RWPE2 (cell line): ENCODE data around the gene RPE65.
"Not testable (repeated sequence)": the region's sequence is repeated elsewhere in the genome, so short reads cannot be mapped to it uniquely, and the experiment has no call there.

Experiments used
- ATAC-seq: fragments of 200-7000 bp; cut with Tn5 transposase; 3 replicates; pipeline ENCODE4 v1.9.1; 2021; ENCODE audit warnings: low read depth
- DNase-seq: peaks from one replicate; pipeline ENCODE4 v3.0.0-alpha.2; 2020; ENCODE audit warnings: low spot score
- H3K27ac ChIP-seq: fragments of 450-650 bp; 2 replicates; pipeline ENCODE4 v1.5.1; 2017; ENCODE audit warnings: mild to moderate bottlenecking; ENCODE audit not compliant: poor library complexity, severe bottlenecking
- H3K27me3 ChIP-seq: fragments of 250-450 bp; sonication (Bioruptor Pico); 2 replicates; pipeline ENCODE4 v1.5.1; 2021; ENCODE audit warnings: mild to moderate bottlenecking, moderate library complexity; ENCODE audit not compliant: insufficient read depth, poor library complexity, severe bottlenecking
- H3K36me3 ChIP-seq: fragments of 250-450 bp; sonication (Bioruptor Pico); 2 replicates; pipeline ENCODE4 v1.5.1; 2020; ENCODE audit warnings: low read depth, mild to moderate bottlenecking, moderate library complexity
- H3K4me1 ChIP-seq: fragments of 250-450 bp; sonication (Bioruptor Pico); 2 replicates; pipeline ENCODE4 v1.5.1; 2021; ENCODE audit warnings: mild to moderate bottlenecking, moderate library complexity; ENCODE audit not compliant: insufficient read depth, poor library complexity, severe bottlenecking
- H3K4me3 ChIP-seq: fragments of 250-450 bp; sonication (Bioruptor Pico); 2 replicates; pipeline ENCODE4 v1.5.1; 2021; ENCODE audit warnings: mild to moderate bottlenecking, moderate library complexity; ENCODE audit not compliant: severe bottlenecking
- H3K9me3 ChIP-seq: fragments of 250-450 bp; sonication (Bioruptor Pico); 2 replicates; pipeline ENCODE4 v1.5.1; 2021; ENCODE audit warnings: mild to moderate bottlenecking, moderate library complexity; ENCODE audit not compliant: severe bottlenecking
- TF ChIP-seq, protein P1 (sequence below): fragments of 450-650 bp; IDR thresholded peaks from one replicate; pipeline ENCODE4 v1.5.1; 2017; ENCODE audit warnings: mild to moderate bottlenecking, moderate library complexity; ENCODE audit not compliant: poor library complexity, severe bottlenecking

Gene RPE65

GRCh38 chr1:68385798-68386524 is 63.8 kb downstream of the RPE65 start:
- not testable (repeated sequence) for H3K36me3 ChIP-seq, H3K9me3 ChIP-seq, H3K27me3 ChIP-seq, H3K4me3 ChIP-seq, ATAC-seq, DNase-seq
- Histone ChIP-seq H3K4me1 (peaks cover 31% of the 10 kb centered on the region), H3K27ac (peak overlapping the region; percentile 96)

- TF ChIP-seq, protein P1, sequence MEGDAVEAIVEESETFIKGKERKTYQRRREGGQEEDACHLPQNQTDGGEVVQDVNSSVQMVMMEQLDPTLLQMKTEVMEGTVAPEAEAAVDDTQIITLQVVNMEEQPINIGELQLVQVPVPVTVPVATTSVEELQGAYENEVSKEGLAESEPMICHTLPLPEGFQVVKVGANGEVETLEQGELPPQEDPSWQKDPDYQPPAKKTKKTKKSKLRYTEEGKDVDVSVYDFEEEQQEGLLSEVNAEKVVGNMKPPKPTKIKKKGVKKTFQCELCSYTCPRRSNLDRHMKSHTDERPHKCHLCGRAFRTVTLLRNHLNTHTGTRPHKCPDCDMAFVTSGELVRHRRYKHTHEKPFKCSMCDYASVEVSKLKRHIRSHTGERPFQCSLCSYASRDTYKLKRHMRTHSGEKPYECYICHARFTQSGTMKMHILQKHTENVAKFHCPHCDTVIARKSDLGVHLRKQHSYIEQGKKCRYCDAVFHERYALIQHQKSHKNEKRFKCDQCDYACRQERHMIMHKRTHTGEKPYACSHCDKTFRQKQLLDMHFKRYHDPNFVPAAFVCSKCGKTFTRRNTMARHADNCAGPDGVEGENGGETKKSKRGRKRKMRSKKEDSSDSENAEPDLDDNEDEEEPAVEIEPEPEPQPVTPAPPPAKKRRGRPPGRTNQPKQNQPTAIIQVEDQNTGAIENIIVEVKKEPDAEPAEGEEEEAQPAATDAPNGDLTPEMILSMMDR: peak; percentile 49
- Histone ChIP-seq H3K36me3 (no peaks in the 10 kb centered on the region), H3K27ac (peak overlapping the region; percentile 96), H3K27me3 (no peaks in the 10 kb centered on the region), H3K4me1 (peaks cover 31% of the 10 kb centered on the region), H3K4me3 (no peak overlapping the region), H3K9me3 (no peaks in the 10 kb centered on the region)
- ATAC-seq (peak; percentile 69), DNase-seq (no peak)
These were observed 64.8 kb downstream of the RPE65 start for GRCh38 chr1:68384872-68385411.

DNA sequence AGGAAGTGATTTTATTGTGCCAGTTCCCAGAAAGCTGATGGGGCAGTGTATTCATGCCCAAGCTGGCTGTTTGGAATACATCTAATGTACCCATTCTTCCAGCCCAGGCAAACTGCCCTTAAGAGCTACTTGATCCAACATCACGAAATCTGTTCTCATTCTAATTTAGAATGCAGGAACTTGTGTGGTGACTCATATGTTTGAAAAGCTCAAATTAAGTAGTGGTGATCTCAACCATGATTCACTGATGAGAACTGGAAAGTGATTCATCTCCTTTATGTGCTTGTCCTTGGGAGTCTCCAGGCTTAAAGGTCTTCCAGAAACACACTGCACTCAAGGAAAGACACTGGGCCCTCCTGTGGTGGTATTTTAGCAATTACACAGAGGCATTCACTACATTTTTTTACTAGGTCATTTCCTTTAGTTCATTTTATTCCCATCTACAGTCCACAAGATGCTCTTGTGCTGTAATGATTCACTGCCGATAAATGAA is 65.4 kb downstream of the RPE65 start:
- H3K27ac ChIP-seq: peak overlapping the region; percentile 96
- TF ChIP-seq, protein P1: peak; percentile 76
- no peaks in the 10 kb centered on the region for H3K27me3 ChIP-seq
- no peaks in the 10 kb centered on the region for H3K36me3 ChIP-seq
- peak; percentile 72 for DNase-seq
- no peak overlapping the region for H3K4me3 ChIP-seq
- peak; percentile 97 for ATAC-seq
- no peaks in the 10 kb centered on the region for H3K9me3 ChIP-seq
- H3K4me1 ChIP-seq: peaks cover 31% of the 10 kb centered on the region

DNA sequence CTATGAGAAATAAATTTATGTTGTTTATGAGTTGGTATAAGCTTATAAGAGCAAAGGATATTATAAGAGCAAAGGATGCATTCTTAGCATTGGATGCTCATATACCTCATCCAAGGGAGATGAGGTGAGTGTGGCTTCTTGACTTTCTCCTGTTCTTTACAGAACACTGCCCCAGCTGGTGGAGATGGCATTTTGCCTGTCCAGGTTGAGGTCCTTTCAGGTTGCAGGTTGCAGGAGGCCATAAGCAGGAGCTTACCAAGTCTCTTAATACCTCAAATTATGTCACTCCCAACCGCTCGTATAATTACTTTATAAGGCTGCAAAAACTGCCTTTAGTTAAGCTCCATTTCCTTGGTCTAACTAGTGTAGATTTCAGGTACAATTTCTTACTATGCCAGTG is 66.7 kb downstream of the RPE65 start:
- DNase-seq (no peak), ATAC-seq (no peak)
- no peaks in the 10 kb centered on the region for H3K36me3 ChIP-seq
- peaks cover 42% of the 10 kb centered on the region for H3K4me1 ChIP-seq
- TF ChIP-seq, protein P1: no peak
- H3K4me3 ChIP-seq: no peak overlapping the region
- peak overlapping the region; percentile 96 for H3K27ac ChIP-seq
- H3K9me3 ChIP-seq: no peaks in the 10 kb centered on the region
- H3K27me3 ChIP-seq: no peaks in the 10 kb centered on the region

DNA sequence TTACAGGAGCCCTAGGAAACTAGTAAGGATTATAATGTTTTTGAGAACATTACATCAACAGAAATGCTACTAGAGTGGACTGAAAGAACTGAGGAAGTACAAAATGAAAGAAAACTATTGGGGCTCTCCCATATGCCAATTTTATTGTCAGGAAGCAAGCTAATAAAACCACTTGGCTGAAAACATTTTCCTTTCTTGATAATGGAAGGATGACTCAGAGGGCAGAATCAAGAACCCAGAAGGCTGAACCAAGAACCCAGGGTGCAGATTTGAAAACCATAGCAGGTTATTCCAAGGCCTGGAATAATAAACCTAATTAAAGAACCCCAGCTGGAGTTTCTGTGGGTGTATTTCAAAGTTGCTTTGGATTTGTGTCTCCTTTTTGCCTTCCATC is 70.7 kb downstream of the RPE65 start:
- Histone ChIP-seq H3K36me3 (no peaks in the 10 kb centered on the region), H3K27ac (peak overlapping the region; percentile 54), H3K27me3 (no peaks in the 10 kb centered on the region), H3K4me1 (peaks cover 23% of the 10 kb centered on the region), H3K4me3 (no peak overlapping the region), H3K9me3 (no peaks in the 10 kb centered on the region)
- DNase-seq: no peak
- no peak for ATAC-seq
- TF ChIP-seq, protein P1: no peak
